Measurements from ENCODE around the gene EPM2A. TPM values are rescaled to one million over a fixed set of nuclear protein-coding genes. Genes with fewer than 3 reads are reported as not detected.

The EPM2A gene
- polyA plus RNA-seq, 1 donor from 2014 or later = 15.4 TPM

- TF ChIP-seq EZH2 (IDR thresholded peaks at IDR 0.05; ENCODE audit: borderline replicate concordance, insufficient read depth, low read length, poor library complexity, severe bottlenecking) (no peak), POLR2AphosphoS5 (IDR thresholded peaks at IDR 0.05) (no peak), RAD21 (conservative IDR thresholded peaks at IDR 0.05) (no peak), TAF1 (IDR thresholded peaks at IDR 0.05; ENCODE audit: low read depth) (no peak), SMC3 (conservative IDR thresholded peaks at IDR 0.05; ENCODE audit: poor library complexity) (no peak), MXI1 (conservative IDR thresholded peaks at IDR 0.05; ENCODE audit: poor library complexity, severe bottlenecking) (no peak), EP300 (conservative IDR thresholded peaks at IDR 0.05; ENCODE audit: poor library complexity, severe bottlenecking) (no peak)
- TF ChIP-seq, protein P1, sequence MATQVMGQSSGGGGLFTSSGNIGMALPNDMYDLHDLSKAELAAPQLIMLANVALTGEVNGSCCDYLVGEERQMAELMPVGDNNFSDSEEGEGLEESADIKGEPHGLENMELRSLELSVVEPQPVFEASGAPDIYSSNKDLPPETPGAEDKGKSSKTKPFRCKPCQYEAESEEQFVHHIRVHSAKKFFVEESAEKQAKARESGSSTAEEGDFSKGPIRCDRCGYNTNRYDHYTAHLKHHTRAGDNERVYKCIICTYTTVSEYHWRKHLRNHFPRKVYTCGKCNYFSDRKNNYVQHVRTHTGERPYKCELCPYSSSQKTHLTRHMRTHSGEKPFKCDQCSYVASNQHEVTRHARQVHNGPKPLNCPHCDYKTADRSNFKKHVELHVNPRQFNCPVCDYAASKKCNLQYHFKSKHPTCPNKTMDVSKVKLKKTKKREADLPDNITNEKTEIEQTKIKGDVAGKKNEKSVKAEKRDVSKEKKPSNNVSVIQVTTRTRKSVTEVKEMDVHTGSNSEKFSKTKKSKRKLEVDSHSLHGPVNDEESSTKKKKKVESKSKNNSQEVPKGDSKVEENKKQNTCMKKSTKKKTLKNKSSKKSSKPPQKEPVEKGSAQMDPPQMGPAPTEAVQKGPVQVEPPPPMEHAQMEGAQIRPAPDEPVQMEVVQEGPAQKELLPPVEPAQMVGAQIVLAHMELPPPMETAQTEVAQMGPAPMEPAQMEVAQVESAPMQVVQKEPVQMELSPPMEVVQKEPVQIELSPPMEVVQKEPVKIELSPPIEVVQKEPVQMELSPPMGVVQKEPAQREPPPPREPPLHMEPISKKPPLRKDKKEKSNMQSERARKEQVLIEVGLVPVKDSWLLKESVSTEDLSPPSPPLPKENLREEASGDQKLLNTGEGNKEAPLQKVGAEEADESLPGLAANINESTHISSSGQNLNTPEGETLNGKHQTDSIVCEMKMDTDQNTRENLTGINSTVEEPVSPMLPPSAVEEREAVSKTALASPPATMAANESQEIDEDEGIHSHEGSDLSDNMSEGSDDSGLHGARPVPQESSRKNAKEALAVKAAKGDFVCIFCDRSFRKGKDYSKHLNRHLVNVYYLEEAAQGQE (IDR thresholded peaks at IDR 0.05; ENCODE audit: borderline replicate concordance) = no peak
- TF ChIP-seq, protein P2, sequence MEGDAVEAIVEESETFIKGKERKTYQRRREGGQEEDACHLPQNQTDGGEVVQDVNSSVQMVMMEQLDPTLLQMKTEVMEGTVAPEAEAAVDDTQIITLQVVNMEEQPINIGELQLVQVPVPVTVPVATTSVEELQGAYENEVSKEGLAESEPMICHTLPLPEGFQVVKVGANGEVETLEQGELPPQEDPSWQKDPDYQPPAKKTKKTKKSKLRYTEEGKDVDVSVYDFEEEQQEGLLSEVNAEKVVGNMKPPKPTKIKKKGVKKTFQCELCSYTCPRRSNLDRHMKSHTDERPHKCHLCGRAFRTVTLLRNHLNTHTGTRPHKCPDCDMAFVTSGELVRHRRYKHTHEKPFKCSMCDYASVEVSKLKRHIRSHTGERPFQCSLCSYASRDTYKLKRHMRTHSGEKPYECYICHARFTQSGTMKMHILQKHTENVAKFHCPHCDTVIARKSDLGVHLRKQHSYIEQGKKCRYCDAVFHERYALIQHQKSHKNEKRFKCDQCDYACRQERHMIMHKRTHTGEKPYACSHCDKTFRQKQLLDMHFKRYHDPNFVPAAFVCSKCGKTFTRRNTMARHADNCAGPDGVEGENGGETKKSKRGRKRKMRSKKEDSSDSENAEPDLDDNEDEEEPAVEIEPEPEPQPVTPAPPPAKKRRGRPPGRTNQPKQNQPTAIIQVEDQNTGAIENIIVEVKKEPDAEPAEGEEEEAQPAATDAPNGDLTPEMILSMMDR (IDR thresholded peaks at IDR 0.05; ENCODE audit: poor library complexity, severe bottlenecking) = no peak
- Histone ChIP-seq H3K9me3 (ENCODE audit: low read length) (no peaks in the 10 kb centered on the region), H3F3A (ENCODE audit: insufficient read depth, low read length, poor library complexity, severe bottlenecking) (no peaks in the 10 kb centered on the region), H3K79me2 (replicated peaks; ENCODE audit: insufficient read depth, low read length) (no peaks in the 10 kb centered on the region), H4K20me1 (ENCODE audit: insufficient read depth) (no peaks in the 10 kb centered on the region), H3K9ac (ENCODE audit: low read length) (no peak overlapping the region), H3K9me2 (ENCODE audit: insufficient read depth, low read length) (no peaks in the 10 kb centered on the region), H3K4me2 (ENCODE audit: low read length) (no peak overlapping the region), H3K27ac (ENCODE audit: low read length) (no peak overlapping the region), H3K36me3 (ENCODE audit: insufficient read depth, low read length) (no peaks in the 10 kb centered on the region), H2AFZ (ENCODE audit: low read depth, low read length) (no peak overlapping the region), H3K27me3 (ENCODE audit: insufficient read depth, low read depth, low read length) (no peaks in the 10 kb centered on the region), H3K4me3 (ENCODE audit: low read length) (no peak overlapping the region)
Measured at GRCh38 chr6:145652572-145652971, 82.7 kb downstream of the EPM2A start.

DNA sequence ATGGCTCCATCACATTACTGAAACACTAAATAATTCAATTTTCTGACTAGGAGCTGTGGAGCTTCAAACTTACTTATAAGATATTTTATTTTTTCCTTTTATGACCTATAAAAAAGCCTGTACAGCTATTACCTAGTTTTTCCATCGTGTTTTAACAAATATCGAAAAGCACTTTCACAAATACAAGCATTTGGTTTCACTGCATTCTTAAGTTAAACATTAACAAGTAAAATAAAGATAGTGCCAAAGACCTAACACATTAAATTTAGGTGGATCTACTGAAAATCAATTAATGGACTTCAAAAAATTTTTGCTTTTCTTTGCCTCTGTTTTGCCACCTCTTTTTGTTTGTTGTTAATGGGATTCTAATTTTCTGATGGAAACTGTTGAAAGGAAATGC, 83.3 kb downstream of the EPM2A start:
- H4K20me1 ChIP-seq (ENCODE audit: insufficient read depth) = no peaks in the 10 kb centered on the region
- H3K4me2 ChIP-seq (ENCODE audit: low read length) = no peak overlapping the region
- H3K79me2 ChIP-seq (replicated peaks; ENCODE audit: insufficient read depth, low read length) = no peaks in the 10 kb centered on the region
- no peaks in the 10 kb centered on the region for H3K27me3 ChIP-seq (ENCODE audit: insufficient read depth, low read depth, low read length)
- H3K9me3 ChIP-seq (ENCODE audit: low read length) = no peaks in the 10 kb centered on the region
- no peaks in the 10 kb centered on the region for H3K9me2 ChIP-seq (ENCODE audit: insufficient read depth, low read length)
- no peak for TF ChIP-seq EZH2 (IDR thresholded peaks at IDR 0.05; ENCODE audit: borderline replicate concordance, insufficient read depth, low read length, poor library complexity, severe bottlenecking)
- TF ChIP-seq POLR2AphosphoS5 (IDR thresholded peaks at IDR 0.05) = no peak
- TF ChIP-seq, protein P2 (IDR thresholded peaks at IDR 0.05; ENCODE audit: poor library complexity, severe bottlenecking) = no peak
- TF ChIP-seq MXI1 (conservative IDR thresholded peaks at IDR 0.05; ENCODE audit: poor library complexity, severe bottlenecking) = no peak
- no peak for TF ChIP-seq RAD21 (conservative IDR thresholded peaks at IDR 0.05)
- TF ChIP-seq TAF1 (IDR thresholded peaks at IDR 0.05; ENCODE audit: low read depth) = no peak
- TF ChIP-seq, protein P1 (IDR thresholded peaks at IDR 0.05; ENCODE audit: borderline replicate concordance) = no peak
- TF ChIP-seq SMC3 (conservative IDR thresholded peaks at IDR 0.05; ENCODE audit: poor library complexity) = no peak
- no peak for TF ChIP-seq EP300 (conservative IDR thresholded peaks at IDR 0.05; ENCODE audit: poor library complexity, severe bottlenecking)
- no peaks in the 10 kb centered on the region for H3F3A ChIP-seq (ENCODE audit: insufficient read depth, low read length, poor library complexity, severe bottlenecking)
- H3K9ac ChIP-seq (ENCODE audit: low read length) = no peak overlapping the region
- no peaks in the 10 kb centered on the region for H3K36me3 ChIP-seq (ENCODE audit: insufficient read depth, low read length)
- no peak overlapping the region for H2AFZ ChIP-seq (ENCODE audit: low read depth, low read length)
- no peak overlapping the region for H3K4me3 ChIP-seq (ENCODE audit: low read length)
- H3K27ac ChIP-seq (ENCODE audit: low read length) = no peak overlapping the region
